ENCODE results near the gene NINJ1.

DNA sequence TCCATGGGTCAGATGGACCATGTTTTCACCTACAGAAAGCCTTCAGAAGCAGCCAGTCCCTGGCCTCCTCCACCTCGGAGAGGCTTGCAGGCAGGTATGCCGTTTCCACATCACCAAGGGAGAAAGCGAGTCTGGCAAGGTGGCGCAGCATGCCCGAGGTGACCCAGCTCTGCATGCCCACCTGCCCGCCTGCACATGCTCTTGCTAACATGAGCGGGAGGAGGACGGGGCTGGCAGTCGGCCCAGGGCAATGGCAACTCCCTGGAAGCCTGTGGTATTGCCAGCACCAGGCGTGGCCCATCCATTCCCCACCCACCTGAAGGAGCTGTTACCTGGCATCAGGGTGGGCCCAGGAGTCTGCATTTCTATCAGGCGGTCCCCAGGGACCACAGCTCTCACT lies 3.3 kb upstream of the NINJ1 start:
- TF ChIP-seq, protein P1, sequence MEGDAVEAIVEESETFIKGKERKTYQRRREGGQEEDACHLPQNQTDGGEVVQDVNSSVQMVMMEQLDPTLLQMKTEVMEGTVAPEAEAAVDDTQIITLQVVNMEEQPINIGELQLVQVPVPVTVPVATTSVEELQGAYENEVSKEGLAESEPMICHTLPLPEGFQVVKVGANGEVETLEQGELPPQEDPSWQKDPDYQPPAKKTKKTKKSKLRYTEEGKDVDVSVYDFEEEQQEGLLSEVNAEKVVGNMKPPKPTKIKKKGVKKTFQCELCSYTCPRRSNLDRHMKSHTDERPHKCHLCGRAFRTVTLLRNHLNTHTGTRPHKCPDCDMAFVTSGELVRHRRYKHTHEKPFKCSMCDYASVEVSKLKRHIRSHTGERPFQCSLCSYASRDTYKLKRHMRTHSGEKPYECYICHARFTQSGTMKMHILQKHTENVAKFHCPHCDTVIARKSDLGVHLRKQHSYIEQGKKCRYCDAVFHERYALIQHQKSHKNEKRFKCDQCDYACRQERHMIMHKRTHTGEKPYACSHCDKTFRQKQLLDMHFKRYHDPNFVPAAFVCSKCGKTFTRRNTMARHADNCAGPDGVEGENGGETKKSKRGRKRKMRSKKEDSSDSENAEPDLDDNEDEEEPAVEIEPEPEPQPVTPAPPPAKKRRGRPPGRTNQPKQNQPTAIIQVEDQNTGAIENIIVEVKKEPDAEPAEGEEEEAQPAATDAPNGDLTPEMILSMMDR (IDR thresholded peaks at IDR 0.05) = no peak
- TF ChIP-seq EZH2phosphoT487 (IDR thresholded peaks at IDR 0.05) = no peak

Measured in neural progenitor cell (in vitro differentiated cells).